Astrocyte (in vitro differentiated cells and primary cell): ENCODE measurements around the gene AP3B1. TPM values are rescaled to one million over a fixed set of nuclear protein-coding genes. Genes with fewer than 3 reads are reported as not detected.

ENCODE experiments used
- DNase-seq: peaks from one replicate; pipeline ENCODE4 v3.0.0-alpha.2; 2010; ENCODE audit warnings: low read depth
- FAIRE-seq: peaks from 2 replicates; lab custom pipeline; 2011; peaks lifted over from hg19 to GRCh38; lab: Jason Lieb, UNC
- H2AFZ ChIP-seq: 2 replicates; pipeline ENCODE4 v1.6.0; 2012; ENCODE audit warnings: low read depth, low read length, inconsistent platforms
- H3K27ac ChIP-seq: 2 replicates; pipeline ENCODE4 v1.5.1; 2011; ENCODE audit warnings: low read depth, low read length, inconsistent platforms
- H3K27me3 ChIP-seq: 2 replicates; pipeline ENCODE4 v1.6.0; 2011; ENCODE audit warnings: low read length, inconsistent platforms; ENCODE audit not compliant: insufficient read depth
- H3K36me3 ChIP-seq: 2 replicates; pipeline ENCODE4 v1.5.1; 2011; ENCODE audit warnings: low read length, inconsistent platforms; ENCODE audit not compliant: insufficient read depth
- H3K4me1 ChIP-seq: 2 replicates; pipeline ENCODE4 v1.5.1; 2011; ENCODE audit warnings: low read length, inconsistent platforms; ENCODE audit not compliant: insufficient read depth
- H3K4me2 ChIP-seq: 2 replicates; pipeline ENCODE4 v1.6.0; 2012; ENCODE audit warnings: low read length, inconsistent platforms
- H3K4me3 ChIP-seq: 2 replicates; pipeline ENCODE4 v1.5.1; 2011; ENCODE audit warnings: low read depth, mild to moderate bottlenecking, low read length, inconsistent platforms; ENCODE audit not compliant: insufficient read depth
- H3K79me2 ChIP-seq: 2 replicates; pipeline ENCODE4 v1.6.0; 2012; ENCODE audit warnings: mild to moderate bottlenecking, low read length, inconsistent platforms; ENCODE audit not compliant: insufficient read depth
- H3K9ac ChIP-seq: 2 replicates; pipeline ENCODE4 v1.6.0; 2012; ENCODE audit warnings: mild to moderate bottlenecking, low read length, inconsistent platforms
- H3K9me3 ChIP-seq: 2 replicates; pipeline ENCODE4 v1.5.1; 2012; ENCODE audit warnings: low read depth, mild to moderate bottlenecking, low read length, inconsistent platforms; ENCODE audit not compliant: insufficient read depth
- H4K20me1 ChIP-seq: 2 replicates; pipeline ENCODE4 v1.6.0; 2012; ENCODE audit warnings: low read length, inconsistent platforms; ENCODE audit not compliant: insufficient read depth
- H3K27ac Mint-ChIP-seq: one replicate; pipeline ENCODE4 v1.8.0; 2021; ENCODE audit warnings: mild to moderate bottlenecking, mixed read lengths; ENCODE audit not compliant: unreplicated experiment
- H3K27me3 Mint-ChIP-seq: one replicate; pipeline ENCODE4 v1.8.0; 2021; ENCODE audit warnings: low read depth, mixed read lengths; ENCODE audit not compliant: unreplicated experiment
- H3K36me3 Mint-ChIP-seq: one replicate; pipeline ENCODE4 v1.8.0; 2021; ENCODE audit warnings: low read depth, mixed read lengths; ENCODE audit not compliant: unreplicated experiment
- H3K4me1 Mint-ChIP-seq: one replicate; pipeline ENCODE4 v1.8.0; 2021; ENCODE audit warnings: low read depth, mixed read lengths; ENCODE audit not compliant: unreplicated experiment
- H3K4me3 Mint-ChIP-seq: one replicate; pipeline ENCODE4 v1.8.0; 2021; ENCODE audit warnings: mild to moderate bottlenecking, moderate library complexity, mixed read lengths; ENCODE audit not compliant: unreplicated experiment
- H3K9me3 Mint-ChIP-seq: one replicate; pipeline ENCODE4 v1.8.0; 2021; ENCODE audit warnings: mild to moderate bottlenecking, mixed read lengths; ENCODE audit not compliant: unreplicated experiment
- CTCF ChIP-seq: IDR thresholded peaks from 2 replicates; pipeline ENCODE4 v1.5.1; 2011; ENCODE audit warnings: low read depth, mild to moderate bottlenecking, inconsistent platforms, low read length, moderate library complexity; ENCODE audit not compliant: insufficient read depth
- EZH2 ChIP-seq: IDR thresholded peaks from 2 replicates; pipeline ENCODE4 v1.6.1; 2012; ENCODE audit warnings: mild to moderate bottlenecking, low read length, inconsistent platforms; ENCODE audit not compliant: insufficient read depth
- total RNA-seq: library from RNA; stranded (reverse); gene quantifications from 2 replicates; pipeline ENCODE4 v1.2.1, GENCODE V29; 2021

The AP3B1 gene
- total RNA-seq, 1 donor from 2014 or later, result 64.8 TPM

DNA sequence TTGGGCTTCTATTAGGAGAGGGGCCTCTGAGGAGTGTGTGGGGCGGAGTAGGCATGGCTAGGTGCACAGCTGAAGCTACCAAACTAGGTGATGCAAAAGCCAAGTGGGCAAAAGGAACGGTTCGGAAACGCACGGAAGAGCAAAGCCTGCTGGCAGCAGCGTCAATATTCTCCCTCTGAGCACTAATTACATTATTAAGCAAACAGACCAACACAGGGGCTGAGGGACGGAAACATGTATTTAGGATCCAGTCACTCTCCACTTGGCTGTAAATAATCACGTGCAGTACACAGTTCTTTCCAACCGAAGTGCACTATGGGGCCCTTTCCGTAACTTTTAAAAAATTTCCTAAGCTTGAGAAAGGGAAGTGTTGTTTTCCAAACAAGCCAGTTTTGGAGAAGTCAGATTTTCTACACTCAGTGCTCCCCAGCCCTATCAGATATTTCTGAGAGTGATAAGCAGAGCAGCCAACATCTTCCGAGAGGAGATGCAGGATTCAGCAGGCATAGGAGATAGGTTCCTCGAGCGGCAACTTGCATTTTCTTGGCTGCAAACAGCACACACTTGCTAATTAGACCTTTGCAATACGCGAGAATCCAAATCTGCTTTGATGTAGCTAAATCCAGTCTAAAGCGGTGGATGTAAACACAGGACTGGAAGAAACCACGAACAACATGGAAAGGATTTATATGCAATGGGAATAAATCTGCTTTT is 301.2 kb downstream of the AP3B1 start:
- no peak overlapping the region for H3K4me2 ChIP-seq
- no peak for FAIRE-seq
- Mint-ChIP-seq H3K27me3 (peaks cover 6% of the 10 kb centered on the region), H3K36me3 (peaks cover 5% of the 10 kb centered on the region), H3K4me1 (peaks cover 10% of the 10 kb centered on the region), H3K4me3 (peak overlapping the region; percentile 36), H3K9me3 (no peaks in the 10 kb centered on the region), H3K27ac (no peak overlapping the region)
- DNase-seq, result no peak
- TF ChIP-seq EZH2, result no peak
- TF ChIP-seq CTCF, result no peak
- H2AFZ ChIP-seq, result no peak overlapping the region
- no peak overlapping the region for H3K27ac ChIP-seq
- no peaks in the 10 kb centered on the region for H3K79me2 ChIP-seq
- no peak overlapping the region for H3K9ac ChIP-seq
- no peaks in the 10 kb centered on the region for H3K4me1 ChIP-seq
- no peaks in the 10 kb centered on the region for H3K36me3 ChIP-seq
- H3K4me3 ChIP-seq, result no peak overlapping the region
- H3K9me3 ChIP-seq, result no peaks in the 10 kb centered on the region
- no peaks in the 10 kb centered on the region for H3K27me3 ChIP-seq
- H4K20me1 ChIP-seq, result no peaks in the 10 kb centered on the region

- no peak overlapping the region for H3K4me3 Mint-ChIP-seq
- no peak for FAIRE-seq
- H3K27me3 Mint-ChIP-seq, result peaks cover 6% of the 10 kb centered on the region
- H3K9me3 ChIP-seq, result no peaks in the 10 kb centered on the region
- H3K27ac Mint-ChIP-seq, result no peak overlapping the region
- H3K27ac ChIP-seq, result no peak overlapping the region
- no peaks in the 10 kb centered on the region for H3K4me1 ChIP-seq
- H3K27me3 ChIP-seq, result no peaks in the 10 kb centered on the region
- no peak for TF ChIP-seq CTCF
- TF ChIP-seq EZH2, result no peak
- H2AFZ ChIP-seq, result no peak overlapping the region
- H3K4me3 ChIP-seq, result no peak overlapping the region
- no peaks in the 10 kb centered on the region for H3K36me3 ChIP-seq
- H3K4me1 Mint-ChIP-seq, result peaks cover 10% of the 10 kb centered on the region
- no peak for DNase-seq
- no peaks in the 10 kb centered on the region for H4K20me1 ChIP-seq
- H3K36me3 Mint-ChIP-seq, result peaks cover 4% of the 10 kb centered on the region
- no peak overlapping the region for H3K9ac ChIP-seq
- no peak overlapping the region for H3K4me2 ChIP-seq
- no peaks in the 10 kb centered on the region for H3K79me2 ChIP-seq
- H3K9me3 Mint-ChIP-seq, result no peaks in the 10 kb centered on the region
These were observed 303.4 kb downstream of the AP3B1 start for GRCh38 chr5:77991084-77991483.

DNA sequence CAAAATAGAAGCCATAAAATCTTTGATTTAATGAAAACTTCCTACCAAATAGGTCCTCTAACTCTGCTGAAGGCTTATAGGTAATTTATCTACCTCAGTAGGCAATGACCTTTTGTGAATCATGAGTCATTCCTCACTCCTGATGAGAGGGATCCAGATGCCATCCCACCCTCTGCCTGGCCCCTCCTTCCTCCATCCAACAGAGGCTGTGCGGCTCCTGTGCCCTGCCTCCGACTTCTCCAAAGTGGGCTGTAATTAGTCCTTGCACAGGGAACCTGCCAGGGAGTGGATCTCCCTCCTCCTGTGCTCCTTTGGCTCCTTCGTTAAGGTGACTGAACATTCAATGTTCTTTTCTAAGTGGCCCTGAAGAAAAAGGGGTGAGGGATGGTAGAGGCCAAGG is 304.5 kb downstream of the AP3B1 start:
- no peak for DNase-seq

More for the DNA sequence above, 304.5 kb downstream of the AP3B1 start:
- H3K36me3 Mint-ChIP-seq, result peaks cover 4% of the 10 kb centered on the region
- no peaks in the 10 kb centered on the region for H3K36me3 ChIP-seq
- no peaks in the 10 kb centered on the region for H4K20me1 ChIP-seq
- H3K4me3 ChIP-seq, result no peak overlapping the region
- H3K4me2 ChIP-seq, result no peak overlapping the region
- no peak overlapping the region for H3K27ac ChIP-seq
- no peak overlapping the region for H2AFZ ChIP-seq
- no peak overlapping the region for H3K27ac Mint-ChIP-seq
- H3K79me2 ChIP-seq, result no peaks in the 10 kb centered on the region
- H3K27me3 Mint-ChIP-seq, result peaks cover 4% of the 10 kb centered on the region
- H3K9me3 ChIP-seq, result no peaks in the 10 kb centered on the region
- no peaks in the 10 kb centered on the region for H3K9me3 Mint-ChIP-seq
- no peak for FAIRE-seq
- H3K4me1 Mint-ChIP-seq, result peaks cover 10% of the 10 kb centered on the region
- H3K9ac ChIP-seq, result no peak overlapping the region
- no peak overlapping the region for H3K4me3 Mint-ChIP-seq
- no peaks in the 10 kb centered on the region for H3K4me1 ChIP-seq
- peaks cover 4% of the 10 kb centered on the region for H3K27me3 ChIP-seq
- TF ChIP-seq CTCF, result no peak
- TF ChIP-seq EZH2, result no peak
